NOMO-1 treated with DMSO at 0.1 percent for 48 hours (cell line): ENCODE results near the gene TBL1Y.
"Not testable (repeated sequence)": the region's sequence is repeated elsewhere in the genome, so short reads cannot be mapped to it uniquely, and the experiment has no call there.

Experiments used
- DNase-seq: peaks from one replicate; lab custom pipeline; 2025; ENCODE audit not compliant: unreplicated experiment; lab: John Stamatoyannopoulos, UW

The TBL1Y gene

GRCh38 chrY:7078725-7079124 lies 168.2 kb downstream of the TBL1Y start:
- DNase-seq = no peak

- DNase-seq = not testable (repeated sequence)
These were observed 170.1 kb downstream of the TBL1Y start for GRCh38 chrY:7080548-7080947.

GRCh38 chrY:7085606-7086005 lies 175.1 kb downstream of the TBL1Y start:
- no peak for DNase-seq

GRCh38 chrY:7092836-7093235 lies 182.3 kb downstream of the TBL1Y start:
- DNase-seq = no peak

- DNase-seq = no peak
These were observed 183.9 kb downstream of the TBL1Y start for GRCh38 chrY:7094365-7094764.

- no peak for DNase-seq
These were observed 186.5 kb downstream of the TBL1Y start for GRCh38 chrY:7097021-7097420.

- DNase-seq = no peak
These were observed 189.2 kb downstream of the TBL1Y start for GRCh38 chrY:7099742-7100141.

GRCh38 chrY:7102680-7103079 lies 192.2 kb downstream of the TBL1Y start:
- DNase-seq = no peak

GRCh38 chrY:7107179-7107578 lies 196.7 kb downstream of the TBL1Y start:
- DNase-seq = no peak

- no peak for DNase-seq
These were observed 199.6 kb downstream of the TBL1Y start for GRCh38 chrY:7110086-7110485.

GRCh38 chrY:7115871-7116270 lies 205.4 kb downstream of the TBL1Y start:
- DNase-seq = no peak

- DNase-seq = no peak
These were observed 211.7 kb downstream of the TBL1Y start for GRCh38 chrY:7122202-7122601.

GRCh38 chrY:7125136-7126056 lies 214.9 kb downstream of the TBL1Y start:
- DNase-seq = no peak

- DNase-seq = no peak
These were observed 217.7 kb downstream of the TBL1Y start for GRCh38 chrY:7128211-7128610.
